Thyroid gland (tissue), 4 donors: ENCODE results near the gene RPTOR. TPM values are rescaled to one million over a fixed set of nuclear protein-coding genes. Genes with fewer than 3 reads are reported as not detected.
"Not testable (repeated sequence)": the region's sequence is repeated elsewhere in the genome, so short reads cannot be mapped to it uniquely, and the experiment has no call there.

Source experiments
- DNase-seq, 2 donors: peaks; one replicate each; pipeline ENCODE4 v3.0.0-alpha.2; 2019
- H3K27ac ChIP-seq, 3 donors: fragments of 200-600 bp; sonication (generic); 1 replicate in 2 of 3; 2 replicates in 1 of 3; pipeline ENCODE4 v1.5.1; 2016 to 2019; ENCODE audit warnings: mild to moderate bottlenecking in 1 of 3, moderate library complexity in 1 of 3
- H3K27me3 ChIP-seq: fragments of 200-600 bp; sonication (generic); one replicate; pipeline ENCODE4 v1.5.1; 2019
- H3K36me3 ChIP-seq, 2 donors: fragments of 200-600 bp; sonication (generic); one replicate each; pipeline ENCODE4 v1.5.1; 2016 to 2019
- H3K4me1 ChIP-seq, 2 donors: fragments of 200-600 bp; sonication (generic); one replicate each; pipeline ENCODE4 v1.5.1; 2017 to 2019
- H3K4me3 ChIP-seq, 3 donors: fragments of 200-600 bp; sonication (generic); replicated peaks in 1 of 3; 1 replicate in 2 of 3; 2 replicates in 1 of 3; pipeline ENCODE4 v1.5.1; 2016; ENCODE audit warnings: mild to moderate bottlenecking in 1 of 3
- H3K9me3 ChIP-seq: fragments of 200-600 bp; sonication (generic); one replicate; pipeline ENCODE4 v1.5.1; 2017
- CTCF ChIP-seq, 6 experiments: fragments of 200-600 bp in 3 of 6; fragments of 450-650 bp in 3 of 6; sonication (generic) in 3 of 6; IDR thresholded peaks; one replicate each; pipeline ENCODE4 v1.5.1; 2016 to 2019; ENCODE audit warnings: antibody characterized with exemption in 6 of 6, mild to moderate bottlenecking in 2 of 6, inconsistent platforms in 1 of 6, moderate library complexity in 1 of 6
- POLR2A ChIP-seq, 2 donors: fragments of 450-650 bp; IDR thresholded peaks; one replicate each; pipeline ENCODE4 v1.6.1; 2017; ENCODE audit warnings: antibody characterized with exemption in 2 of 2, mild to moderate bottlenecking in 2 of 2, moderate library complexity in 1 of 2
- WGBS, 2 donors: methylation state at CpG; one replicate each; pipeline ENCODE4 v1.1.5; 2017; 5-methylcytosine and 5-hydroxymethylcytosine counted together
- intact Hi-C: fragments of 100-400 bp; cut with DNase I; formaldehyde crosslinking; loops from one replicate; pipeline ENCODE4 v1.15.1; 2023
- total RNA-seq, 4 donors: library from RNA; depleted of rRNA; stranded (reverse); fragments of >200 nt; gene quantifications; one replicate each; pipeline ENCODE4 v1.2.3, GENCODE V29; 2016

Gene RPTOR
- total RNA-seq, 4 donors from 2014 or later, result 24.2 to 58.1 (median 34.5) TPM

GRCh38 chr17:80573701-80574100 lies 29.1 kb downstream of the RPTOR start:
- H3K27ac ChIP-seq, result no peak overlapping the region
- TF ChIP-seq CTCF (IDR thresholded peaks at IDR 0.05) (no peak), POLR2A (IDR thresholded peaks at IDR 0.05) (no peak)
- peaks cover 5 to 6% of the 10 kb centered on the region in 2 donors for H3K4me1 ChIP-seq
- intact Hi-C loops, result no loop called here
- H3K36me3 ChIP-seq, result no peaks in the 10 kb centered on the region
- WGBS, 2 donors, result 79 to 87% methylated on average over 6 of the region's 6 CpGs
- H3K9me3 ChIP-seq, result no peaks in the 10 kb centered on the region
- H3K27me3 ChIP-seq, result no peaks in the 10 kb centered on the region
- DNase-seq, result no peak
- no peak overlapping the region for H3K4me3 ChIP-seq

GRCh38 chr17:80574496-80574895 lies 29.9 kb downstream of the RPTOR start:
- H3K27ac ChIP-seq, result no peak overlapping the region
- H3K36me3 ChIP-seq, result no peaks in the 10 kb centered on the region
- H3K27me3 ChIP-seq, result no peaks in the 10 kb centered on the region
- TF ChIP-seq CTCF (IDR thresholded peaks at IDR 0.05) (no peak), POLR2A (IDR thresholded peaks at IDR 0.05) (no peak)
- no peak overlapping the region for H3K4me3 ChIP-seq
- H3K9me3 ChIP-seq, result no peaks in the 10 kb centered on the region
- 69 to 95% methylated on average over 3 to 4 of the region's 4 CpGs for WGBS, 2 donors
- DNase-seq, result no peak
- H3K4me1 ChIP-seq, result peaks cover 5 to 6% of the 10 kb centered on the region in 2 donors
- intact Hi-C loops, result no loop called here

- no peak overlapping the region for H3K4me3 ChIP-seq
- no peaks in the 10 kb centered on the region for H3K9me3 ChIP-seq
- H3K27me3 ChIP-seq, result no peaks in the 10 kb centered on the region
- no peaks in the 10 kb centered on the region for H3K36me3 ChIP-seq
- peak; percentile 82 to 90 for DNase-seq
- H3K4me1 ChIP-seq, result no peaks in the 10 kb centered on the region
- intact Hi-C loops, result loop anchor here (5.0 kb wide), 1 partner anchor 148 kb away; no protein-coding TSS in a partner anchor
- no peak overlapping the region for H3K27ac ChIP-seq
- TF ChIP-seq POLR2A (IDR thresholded peaks at IDR 0.05), result no peak
- peak; percentile 87 to 99 (median 96) for TF ChIP-seq CTCF (IDR thresholded peaks at IDR 0.05)
- WGBS, 2 donors, result 21 to 24% methylated on average over 17 of the region's 17 CpGs
Observed at GRCh38 chr17:80575057-80575875, 30.6 kb downstream of the RPTOR start.

- Histone ChIP-seq H3K27ac (no peak overlapping the region), H3K27me3 (no peaks in the 10 kb centered on the region), H3K4me1 (no peaks in the 10 kb centered on the region), H3K36me3 (no peaks in the 10 kb centered on the region), H3K9me3 (no peaks in the 10 kb centered on the region), H3K4me3 (no peak overlapping the region)
- no peak for DNase-seq
- 91 to 92% methylated on average over 14 of the region's 14 CpGs for WGBS, 2 donors
- no peak for TF ChIP-seq CTCF (IDR thresholded peaks at IDR 0.05)
- no peak for TF ChIP-seq POLR2A (IDR thresholded peaks at IDR 0.05)
- intact Hi-C loops, result loop anchor here (5.0 kb wide), 1 partner anchor 151 kb away; no protein-coding TSS in a partner anchor
Observed at GRCh38 chr17:80577876-80578570, 33.4 kb downstream of the RPTOR start.

- not testable (repeated sequence) for H3K36me3 ChIP-seq, DNase-seq, H3K27ac ChIP-seq, H3K9me3 ChIP-seq, H3K4me1 ChIP-seq, H3K4me3 ChIP-seq, H3K27me3 ChIP-seq
- intact Hi-C loops, result loop anchor here (5.0 kb wide), 1 partner anchor 152 kb away; no protein-coding TSS in a partner anchor
- 93% methylated on average over 15 of the region's 15 CpGs for WGBS, 2 donors
Observed at GRCh38 chr17:80578668-80579388, 34.2 kb downstream of the RPTOR start.
